IPS-18c (cell line): ENCODE measurements around the gene FTL.
A peak's percentile ranks its signal among the peaks of the same experiment; 100 is the strongest.
"Not testable (repeated sequence)": the region's sequence is repeated elsewhere in the genome, so short reads cannot be mapped to it uniquely, and the experiment has no call there.

Experiments
- H3K4me3 ChIP-seq: 2 replicates; pipeline ENCODE4 v1.7.0; 2013; ENCODE audit warnings: low read depth, mild to moderate bottlenecking, low read length, moderate library complexity; ENCODE audit not compliant: insufficient read depth
- H3K9me3 ChIP-seq: one replicate; pipeline ENCODE4 v1.6.1; 2013; ENCODE audit warnings: mild to moderate bottlenecking, low read length, moderate library complexity; ENCODE audit not compliant: control insufficient read depth, insufficient read depth

Gene FTL

DNA sequence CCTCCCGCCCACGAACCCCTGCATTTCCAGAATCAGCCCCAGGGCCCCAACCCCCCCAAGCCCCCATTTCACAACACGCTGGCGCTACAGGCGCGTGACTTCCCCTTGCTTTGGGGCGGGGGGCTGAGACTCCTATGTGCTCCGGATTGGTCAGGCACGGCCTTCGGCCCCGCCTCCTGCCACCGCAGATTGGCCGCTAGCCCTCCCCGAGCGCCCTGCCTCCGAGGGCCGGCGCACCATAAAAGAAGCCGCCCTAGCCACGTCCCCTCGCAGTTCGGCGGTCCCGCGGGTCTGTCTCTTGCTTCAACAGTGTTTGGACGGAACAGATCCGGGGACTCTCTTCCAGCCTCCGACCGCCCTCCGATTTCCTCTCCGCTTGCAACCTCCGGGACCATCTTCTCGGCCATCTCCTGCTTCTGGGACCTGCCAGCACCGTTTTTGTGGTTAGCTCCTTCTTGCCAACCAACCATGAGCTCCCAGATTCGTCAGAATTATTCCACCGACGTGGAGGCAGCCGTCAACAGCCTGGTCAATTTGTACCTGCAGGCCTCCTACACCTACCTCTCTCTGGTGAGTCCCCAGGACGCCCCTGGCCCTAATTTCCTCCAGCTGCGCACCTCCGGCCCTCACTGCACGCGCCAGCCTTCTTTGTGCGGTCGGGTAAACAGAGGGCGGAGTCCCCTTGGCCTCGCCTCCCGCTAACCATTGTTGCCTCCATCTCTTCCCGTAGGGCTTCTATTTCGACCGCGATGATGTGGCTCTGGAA lies at the start of gene FTL:
Gene FTL (plus strand): TSS at position 270 of the 766 bp plus-strand sequence. CDS start 199 bp downstream, at position 469.
- Histone ChIP-seq H3K9me3 (peaks cover 2% of the 10 kb centered on the region), H3K4me3 (peak within 1 kb of the TSS; percentile 70)

DNA sequence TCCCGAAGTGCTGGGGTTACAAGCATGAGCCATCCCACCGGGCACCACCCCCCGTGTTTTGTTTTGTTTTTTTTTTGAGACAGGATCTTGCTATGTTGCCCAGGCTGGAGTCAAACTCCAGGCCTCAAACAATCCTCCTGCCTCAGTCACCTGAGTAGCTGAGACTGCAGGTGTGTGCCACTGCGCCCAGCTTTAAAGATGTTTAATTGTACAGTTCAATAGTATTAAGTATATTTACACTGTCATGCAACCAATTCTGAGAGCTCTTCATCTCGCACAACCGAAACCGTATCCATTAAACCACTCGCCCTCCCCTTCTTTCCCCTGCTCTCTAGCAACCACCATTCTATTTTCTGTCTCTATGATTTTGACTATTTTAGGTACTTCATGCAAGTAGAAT lies 49.4 kb upstream of the FTL start:
- Histone ChIP-seq H3K4me3 (no peak overlapping the region), H3K9me3 (no peaks in the 10 kb centered on the region)

DNA sequence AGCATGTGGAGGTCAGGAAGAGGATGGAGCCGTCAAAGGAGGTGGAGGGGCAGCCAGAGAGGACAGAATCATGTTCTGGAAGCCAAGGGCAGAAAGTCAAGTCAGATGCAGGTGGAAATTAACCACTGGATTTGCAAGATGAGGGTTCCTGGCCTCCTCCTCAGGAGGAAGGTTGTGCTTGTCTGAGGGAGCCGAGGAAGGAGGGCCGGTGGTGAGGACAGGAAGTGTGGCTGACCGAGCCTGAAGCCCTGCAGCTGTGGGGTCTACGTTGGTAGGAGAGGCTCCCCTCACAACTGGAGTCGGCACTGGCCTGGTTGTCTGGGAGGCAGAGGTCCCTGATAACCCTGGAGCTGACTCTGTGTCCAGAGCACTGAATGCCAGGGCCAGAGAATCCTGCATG lies 47.0 kb upstream of the FTL start:
- Histone ChIP-seq H3K4me3 (no peak overlapping the region), H3K9me3 (no peaks in the 10 kb centered on the region)

DNA sequence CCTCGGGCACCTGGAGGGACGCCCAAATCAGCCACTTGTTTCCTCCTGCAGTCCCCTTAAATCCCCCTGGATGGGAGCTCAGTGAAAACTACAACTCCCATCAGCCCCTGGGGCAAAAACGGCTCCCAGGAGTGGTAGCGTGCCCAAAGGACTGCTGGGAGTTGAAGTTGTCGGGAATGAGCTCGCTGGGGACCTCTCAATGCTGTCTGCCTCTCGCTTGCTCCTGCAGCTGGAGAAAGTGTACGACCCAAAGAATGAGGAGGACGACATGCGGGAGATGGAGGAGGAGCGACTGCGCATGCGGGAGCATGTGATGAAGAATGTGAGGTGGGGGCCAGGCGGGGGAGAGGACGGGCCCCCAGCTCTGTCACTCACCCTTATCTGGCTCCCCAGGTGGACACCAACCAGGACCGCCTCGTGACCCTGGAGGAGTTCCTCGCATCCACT lies 46.3 kb upstream of the FTL start:
- H3K9me3 ChIP-seq = no peaks in the 10 kb centered on the region

DNA sequence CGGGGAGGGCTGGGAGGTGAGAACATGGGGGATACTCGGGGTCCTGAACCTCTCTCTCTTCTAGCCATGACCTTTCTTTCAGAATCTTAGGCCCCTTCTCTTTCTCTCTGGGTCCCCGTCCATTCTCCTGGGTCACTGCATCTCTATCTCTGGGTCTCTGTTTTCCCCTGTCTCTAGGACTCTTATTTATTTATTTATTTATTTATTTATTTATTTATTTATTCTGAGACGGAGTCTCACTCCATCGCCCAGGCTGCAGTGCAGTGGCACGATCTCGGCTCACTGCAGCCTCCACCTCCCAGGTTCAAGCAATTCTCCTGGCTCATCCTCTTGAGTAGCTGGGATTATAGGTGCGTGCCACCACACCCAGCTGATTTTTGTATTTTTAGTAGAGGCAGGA lies 45.8 kb upstream of the FTL start:
- H3K4me3 ChIP-seq, H3K9me3 ChIP-seq: not testable (repeated sequence)

More for the DNA sequence above, 46.3 kb upstream of the FTL start:
- no peak overlapping the region for H3K4me3 ChIP-seq

DNA sequence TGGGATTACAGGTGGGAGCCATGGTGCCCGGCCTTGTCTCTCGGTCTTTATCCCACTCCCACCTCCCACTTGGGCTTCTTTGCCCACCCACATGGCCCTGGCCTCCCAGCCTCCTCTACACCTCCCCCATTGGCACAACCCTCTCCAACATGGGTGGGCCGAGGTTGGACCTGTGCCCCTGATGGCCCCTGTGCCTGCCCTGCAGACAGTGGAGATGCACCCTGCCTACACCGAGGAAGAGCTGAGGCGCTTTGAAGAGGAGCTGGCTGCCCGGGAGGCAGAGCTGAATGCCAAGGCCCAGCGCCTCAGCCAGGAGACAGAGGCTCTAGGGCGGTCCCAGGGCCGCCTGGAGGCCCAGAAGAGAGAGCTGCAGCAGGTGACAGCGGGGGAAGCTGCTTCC lies 44.2 kb upstream of the FTL start:
- Histone ChIP-seq H3K9me3 (no peaks in the 10 kb centered on the region), H3K4me3 (no peak overlapping the region)

DNA sequence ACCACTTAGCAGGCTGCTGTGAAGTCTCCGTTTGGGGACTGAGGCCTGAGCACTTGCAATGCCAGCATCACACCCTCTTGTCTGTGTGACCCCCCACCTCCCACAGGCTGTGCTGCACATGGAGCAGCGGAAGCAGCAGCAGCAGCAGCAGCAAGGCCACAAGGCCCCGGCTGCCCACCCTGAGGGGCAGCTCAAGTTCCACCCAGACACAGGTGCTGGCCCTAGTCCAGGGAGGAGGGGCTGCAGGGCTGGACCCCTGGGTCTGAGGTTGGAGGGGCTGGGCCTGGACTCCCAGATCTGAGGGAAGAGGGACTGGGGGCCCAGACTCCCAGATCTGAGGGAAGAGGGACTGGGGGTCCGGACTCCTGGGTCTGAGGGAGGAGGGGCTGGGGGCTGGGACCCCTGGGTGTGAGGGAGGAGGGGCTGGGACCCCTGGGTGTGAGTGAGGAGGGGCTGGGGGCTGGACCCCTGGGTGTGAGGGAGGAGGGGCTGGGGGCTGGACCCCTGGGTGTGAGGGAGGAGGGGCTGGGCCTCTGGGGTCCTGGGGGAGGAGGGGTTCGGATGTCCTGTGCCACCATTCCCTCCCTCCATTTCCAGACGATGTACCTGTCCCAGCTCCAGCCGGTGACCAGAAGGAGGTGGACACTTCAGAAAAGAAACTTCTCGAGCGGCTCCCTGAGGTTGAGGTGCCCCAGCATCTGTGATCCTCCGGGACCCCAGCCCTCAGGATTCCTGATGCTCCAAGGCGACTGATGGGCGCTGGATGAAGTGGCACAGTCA lies 43.2 kb upstream of the FTL start:
- Histone ChIP-seq H3K4me3 (no peak overlapping the region), H3K9me3 (no peaks in the 10 kb centered on the region)

DNA sequence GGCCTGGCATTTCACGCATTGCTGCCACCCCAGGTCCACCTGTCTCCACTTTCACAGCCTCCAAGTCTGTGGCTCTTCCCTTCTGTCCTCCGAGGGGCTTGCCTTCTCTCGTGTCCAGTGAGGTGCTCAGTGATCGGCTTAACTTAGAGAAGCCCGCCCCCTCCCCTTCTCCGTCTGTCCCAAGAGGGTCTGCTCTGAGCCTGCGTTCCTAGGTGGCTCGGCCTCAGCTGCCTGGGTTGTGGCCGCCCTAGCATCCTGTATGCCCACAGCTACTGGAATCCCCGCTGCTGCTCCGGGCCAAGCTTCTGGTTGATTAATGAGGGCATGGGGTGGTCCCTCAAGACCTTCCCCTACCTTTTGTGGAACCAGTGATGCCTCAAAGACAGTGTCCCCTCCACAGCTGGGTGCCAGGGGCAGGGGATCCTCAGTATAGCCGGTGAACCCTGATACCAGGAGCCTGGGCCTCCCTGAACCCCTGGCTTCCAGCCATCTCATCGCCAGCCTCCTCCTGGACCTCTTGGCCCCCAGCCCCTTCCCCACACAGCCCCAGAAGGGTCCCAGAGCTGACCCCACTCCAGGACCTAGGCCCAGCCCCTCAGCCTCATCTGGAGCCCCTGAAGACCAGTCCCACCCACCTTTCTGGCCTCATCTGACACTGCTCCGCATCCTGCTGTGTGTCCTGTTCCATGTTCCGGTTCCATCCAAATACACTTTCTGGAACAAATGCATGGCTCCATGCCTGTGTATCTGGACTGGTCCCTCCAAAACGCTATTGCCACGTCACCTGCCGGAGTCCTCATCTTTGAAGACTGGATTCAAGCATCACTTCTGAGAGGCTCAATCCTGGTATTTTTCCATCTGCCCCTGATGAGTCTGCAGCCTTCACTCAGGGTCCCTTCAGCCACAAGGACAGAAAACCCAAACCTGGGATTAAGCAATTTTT lies 42.3 kb upstream of the FTL start:
- no peak overlapping the region for H3K4me3 ChIP-seq
- H3K9me3 ChIP-seq = no peaks in the 10 kb centered on the region

DNA sequence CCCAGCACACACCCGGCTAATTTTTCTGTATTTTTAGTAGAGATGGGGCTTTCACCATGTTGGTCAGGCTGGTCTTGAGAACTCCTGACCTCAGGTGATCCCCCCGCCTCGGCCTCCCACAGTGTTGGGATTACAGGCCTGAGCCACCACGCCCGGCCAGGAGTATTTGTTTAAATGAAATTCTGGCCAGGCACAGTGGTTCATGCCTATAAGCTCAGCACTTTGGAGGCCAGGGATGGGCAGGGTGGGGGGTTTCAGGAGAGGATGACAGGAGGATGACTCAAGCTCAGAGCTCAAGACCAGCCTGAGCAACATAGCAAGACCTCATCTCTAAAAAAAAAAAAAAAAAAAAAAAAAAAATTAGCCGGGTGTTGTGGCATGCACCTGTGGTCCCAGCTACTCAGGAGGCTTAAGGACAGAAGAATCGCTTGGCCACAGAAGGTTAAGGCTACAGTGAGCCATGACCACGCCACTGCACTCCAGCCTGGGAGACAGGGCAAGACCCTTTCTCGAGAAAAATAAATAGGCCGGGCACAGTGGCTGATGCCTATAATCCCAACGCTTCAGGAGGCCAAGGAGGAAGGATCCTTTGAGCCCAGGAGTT lies 39.8 kb upstream of the FTL start:
- no peak overlapping the region for H3K4me3 ChIP-seq
- no peaks in the 10 kb centered on the region for H3K9me3 ChIP-seq

DNA sequence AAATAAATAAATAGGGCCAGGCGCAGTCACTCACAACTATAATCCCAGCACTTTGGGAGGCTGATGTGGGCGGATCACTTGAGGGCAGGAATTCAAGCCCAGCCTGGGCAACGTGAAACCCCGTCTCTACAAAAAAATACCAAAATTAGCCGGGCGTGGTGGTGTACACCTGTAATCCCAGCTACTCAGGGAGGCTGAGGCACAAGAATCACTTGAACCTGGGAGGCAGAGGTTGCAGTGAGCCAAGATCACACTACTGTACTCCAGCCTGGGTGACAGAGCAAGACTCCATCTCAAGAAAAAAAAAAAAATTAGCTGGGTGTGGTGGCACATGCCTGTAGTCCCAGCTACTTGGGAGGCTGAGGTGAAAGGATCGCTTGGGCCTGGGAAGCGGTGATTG lies 39.2 kb upstream of the FTL start:
- not testable (repeated sequence) for H3K4me3 ChIP-seq, H3K9me3 ChIP-seq

DNA sequence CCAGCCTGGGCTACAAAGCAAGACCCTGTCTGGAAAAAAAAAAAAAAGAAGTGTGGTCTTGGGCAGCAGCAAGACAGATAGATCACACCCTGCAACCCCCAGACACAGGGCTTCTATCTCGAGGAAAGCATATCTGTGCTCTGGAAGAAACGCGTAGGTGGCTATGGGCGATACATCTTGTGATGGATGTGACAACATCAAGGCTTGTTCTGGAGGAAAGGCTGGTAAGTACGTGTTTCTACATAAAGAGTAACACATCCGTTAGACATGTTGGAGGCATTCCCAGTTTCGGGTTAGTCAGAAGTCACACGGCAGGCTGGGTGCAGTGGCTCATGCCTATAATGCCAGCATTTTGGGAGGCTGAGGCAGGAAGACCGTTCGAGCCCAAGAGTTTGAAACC lies 38.2 kb upstream of the FTL start:
- no peak overlapping the region for H3K4me3 ChIP-seq
- H3K9me3 ChIP-seq = no peaks in the 10 kb centered on the region

DNA sequence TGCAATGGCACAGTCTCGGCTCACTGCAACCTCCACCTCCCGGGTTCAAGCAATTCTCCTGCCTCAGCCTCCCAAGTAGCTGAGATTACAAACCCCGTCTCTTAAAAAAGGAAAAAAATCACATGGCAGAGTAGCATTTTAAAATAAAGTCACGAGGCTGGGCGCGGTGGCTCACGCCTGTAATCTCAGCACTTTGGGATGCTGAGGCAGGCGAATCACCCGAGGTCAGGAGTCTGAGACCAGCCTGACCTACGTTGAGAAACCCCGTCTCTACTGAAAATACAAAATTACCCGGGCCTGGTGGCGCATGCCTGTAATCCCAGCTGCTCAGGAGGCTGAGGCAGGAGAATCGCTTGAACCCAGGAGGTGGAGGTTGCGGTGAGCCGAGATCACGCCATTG lies 37.4 kb upstream of the FTL start:
- not testable (repeated sequence) for H3K4me3 ChIP-seq, H3K9me3 ChIP-seq

DNA sequence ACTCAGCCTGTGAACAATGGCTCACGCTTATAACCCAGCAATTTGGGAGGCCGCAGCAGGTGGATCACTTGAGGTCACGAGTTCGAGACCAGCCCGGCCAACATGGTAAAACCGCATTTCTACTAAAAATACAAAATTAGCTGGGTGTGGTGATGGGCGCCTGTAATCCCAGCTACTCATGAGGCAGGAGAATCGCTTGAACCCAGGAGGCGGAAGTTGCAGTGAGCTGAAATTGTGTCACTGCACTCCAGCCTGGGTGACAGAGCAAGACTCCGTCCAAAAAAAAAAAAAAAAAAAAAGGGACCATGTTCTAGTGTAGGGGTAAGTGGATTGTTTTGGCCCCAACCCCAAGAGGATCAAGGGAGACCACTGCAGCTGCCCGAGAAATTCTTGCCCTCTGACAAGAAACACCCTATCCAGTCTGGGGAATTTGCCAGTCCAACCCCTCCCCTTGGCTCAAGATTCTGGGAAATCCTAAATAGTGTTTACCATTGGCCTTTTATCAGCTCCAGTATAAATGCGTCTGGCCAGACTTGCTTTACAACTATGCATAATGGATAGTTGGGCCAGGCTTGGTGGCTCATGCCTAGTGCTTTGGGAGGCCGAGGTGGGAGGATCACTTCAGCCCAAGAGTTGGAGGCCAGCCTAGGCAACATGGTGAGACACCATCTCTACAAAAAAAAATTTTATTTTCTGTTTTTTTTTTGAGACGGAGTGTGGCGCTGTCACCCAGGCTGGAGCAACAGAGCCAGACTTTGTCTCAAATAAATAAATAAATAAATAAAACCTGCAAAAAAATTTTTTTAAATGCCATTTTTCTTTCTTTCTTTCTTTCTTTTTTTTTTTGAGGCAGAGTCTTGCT lies 36.7 kb upstream of the FTL start:
- H3K9me3 ChIP-seq = no peaks in the 10 kb centered on the region
- H3K4me3 ChIP-seq = no peak overlapping the region

DNA sequence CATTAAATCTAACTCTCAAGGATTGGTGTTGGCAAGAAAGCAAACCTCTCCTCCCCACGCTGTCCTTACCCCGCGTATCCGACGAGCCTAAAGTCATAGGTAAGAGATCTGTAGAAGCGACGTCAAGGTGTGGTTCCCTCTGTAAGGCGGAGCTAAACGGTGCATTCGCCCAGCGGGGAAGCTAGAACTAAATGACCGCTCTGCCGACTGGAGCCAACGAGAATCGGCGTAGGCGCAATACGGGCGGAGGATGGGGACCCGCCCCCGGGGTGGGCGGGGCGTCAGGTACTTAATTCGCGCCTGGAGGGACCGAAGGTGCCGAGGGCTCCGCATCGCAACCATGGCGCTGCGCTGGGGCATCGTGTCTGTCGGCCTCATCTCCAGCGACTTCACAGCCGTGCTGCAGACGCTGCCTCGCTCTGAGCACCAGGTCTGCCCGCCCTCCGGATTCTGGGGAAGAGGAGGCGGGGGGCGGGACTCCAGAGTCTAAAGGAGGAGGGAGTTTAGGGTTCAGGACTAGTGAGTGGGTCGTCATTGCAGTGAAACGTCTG lies 31.7 kb upstream of the FTL start, which contains the start of gene DHDH:
Gene DHDH (plus strand): TSS at position 318 of the 551 bp plus-strand sequence. CDS start 23 bp downstream, at position 341.
- Histone ChIP-seq H3K9me3 (no peaks in the 10 kb centered on the region), H3K4me3 (peak within 1 kb of the TSS; percentile 60)

DNA sequence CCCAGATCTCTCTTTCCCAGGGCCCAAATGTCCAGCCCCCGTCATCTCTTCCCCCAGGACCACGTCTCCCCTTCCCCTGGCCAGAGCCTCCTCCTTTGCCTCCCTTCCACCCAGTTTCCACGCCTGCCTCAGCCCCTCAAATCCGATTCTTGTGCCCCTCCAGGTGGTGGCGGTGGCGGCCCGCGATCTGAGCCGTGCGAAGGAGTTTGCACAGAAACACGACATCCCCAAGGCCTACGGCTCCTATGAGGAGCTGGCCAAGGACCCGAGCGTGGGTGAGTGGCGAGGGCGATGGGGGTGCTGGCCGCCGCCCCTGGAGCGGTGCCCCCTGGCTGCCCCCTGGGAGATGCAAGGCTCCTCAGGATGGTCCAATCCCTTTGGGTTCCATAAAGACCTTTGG lies 30.3 kb upstream of the FTL start:
- no peaks in the 10 kb centered on the region for H3K9me3 ChIP-seq
- no peak overlapping the region for H3K4me3 ChIP-seq

DNA sequence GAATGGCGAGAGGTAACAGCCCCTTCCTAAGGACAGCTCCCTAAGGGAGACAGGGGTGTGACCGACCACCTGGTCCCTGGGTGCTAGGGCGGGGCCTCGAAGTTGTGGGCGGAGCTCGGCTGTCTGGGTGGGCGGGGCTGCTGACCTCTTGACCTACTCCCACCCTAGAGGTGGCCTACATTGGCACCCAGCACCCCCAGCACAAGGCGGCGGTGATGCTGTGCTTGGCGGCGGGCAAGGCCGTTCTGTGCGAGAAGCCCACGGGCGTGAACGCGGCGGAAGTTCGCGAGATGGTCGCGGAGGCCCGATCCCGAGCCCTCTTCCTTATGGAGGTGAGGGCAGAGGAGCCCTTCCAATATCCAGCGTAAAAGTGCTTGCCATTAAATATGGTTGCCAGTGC lies 29.2 kb upstream of the FTL start:
- H3K9me3 ChIP-seq = peaks cover 3% of the 10 kb centered on the region
- H3K4me3 ChIP-seq = no peak overlapping the region
